GM12892 (cell line): ENCODE results near the gene SLC25A17.

ENCODE experiments used
- POLR2A ChIP-seq: IDR thresholded peaks from 2 replicates; pipeline ENCODE4 v1.6.1; 2011; ENCODE audit warnings: low read depth, low read length, control low read depth
- POLR2AphosphoS5 ChIP-seq: IDR thresholded peaks from 2 replicates; pipeline ENCODE4 v1.6.1; 2011; ENCODE audit warnings: low read depth, low read length, control low read depth
- TAF1 ChIP-seq: IDR thresholded peaks from 2 replicates; pipeline ENCODE4 v1.6.1; 2011; ENCODE audit warnings: low read depth, mild to moderate bottlenecking, control low read depth, low read length, borderline replicate concordance

DNA sequence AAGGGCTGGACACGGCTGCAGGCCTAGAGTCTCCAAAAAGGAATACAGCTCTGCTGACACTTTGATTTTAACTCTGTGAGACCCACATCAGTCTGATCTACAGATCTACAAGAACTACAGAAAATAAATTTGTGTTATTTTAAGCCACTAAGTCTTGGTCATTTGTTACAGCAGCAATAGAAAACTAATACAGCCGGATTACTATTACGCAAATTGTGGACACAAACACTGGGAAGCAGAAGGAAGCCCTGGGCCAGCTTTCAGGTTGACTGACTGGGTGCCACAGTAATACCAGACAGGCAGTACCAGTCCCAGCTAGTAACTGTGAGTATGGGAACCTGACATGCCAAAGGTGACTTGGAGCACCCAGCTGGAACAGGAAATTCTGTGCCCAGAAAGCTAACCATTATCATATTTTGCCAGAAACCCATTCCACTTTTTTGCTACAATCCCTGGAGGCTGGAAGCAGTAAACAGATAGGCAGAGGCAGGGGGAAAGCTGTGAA lies 13.4 kb downstream of the SLC25A17 start:
- TF ChIP-seq POLR2A (no peak), POLR2AphosphoS5 (no peak), TAF1 (no peak)
